Skeletal muscle tissue (tissue), 4 donors: ENCODE data around the gene NMU. TPM values are rescaled to one million over a fixed set of nuclear protein-coding genes. Genes with fewer than 3 reads are reported as not detected.

Experiments
- H3K27ac ChIP-seq: one replicate; pipeline ENCODE4 v1.7.0; 2013; ENCODE audit warnings: mild to moderate bottlenecking, low read depth, low read length, inconsistent platforms
- H3K27me3 ChIP-seq, 3 donors: one replicate each; pipeline ENCODE4 v1.7.0; 2013; ENCODE audit warnings: low read length in 3 of 3; ENCODE audit not compliant: control insufficient read depth in 3 of 3, insufficient read depth in 3 of 3
- H3K36me3 ChIP-seq, 3 donors: one replicate each; pipeline ENCODE4 v1.7.0; 2013; ENCODE audit warnings: low read length in 3 of 3; ENCODE audit not compliant: control insufficient read depth in 3 of 3, insufficient read depth in 3 of 3
- H3K4me1 ChIP-seq, 3 donors: one replicate each; pipeline ENCODE4 v1.7.0; 2013; ENCODE audit warnings: low read length in 3 of 3, mild to moderate bottlenecking in 3 of 3; ENCODE audit not compliant: control insufficient read depth in 3 of 3, insufficient read depth in 3 of 3
- H3K4me3 ChIP-seq, 3 donors: one replicate each; pipeline ENCODE4 v1.7.0; 2013; ENCODE audit warnings: low read length in 3 of 3
- H3K9ac ChIP-seq, 3 donors: one replicate each; pipeline ENCODE4 v1.7.0; 2013; ENCODE audit warnings: low read length in 3 of 3, mild to moderate bottlenecking in 3 of 3, moderate library complexity in 2 of 3, low read depth in 1 of 3
- H3K9me3 ChIP-seq, 3 donors: one replicate each; pipeline ENCODE4 v1.7.0; 2013; ENCODE audit warnings: low read length in 3 of 3; ENCODE audit not compliant: control insufficient read depth in 3 of 3
- total RNA-seq: library from RNA; depleted of rRNA; stranded (reverse); fragments of >200 nt; gene quantifications from one replicate; pipeline ENCODE4 v1.2.3, GENCODE V29; 2014
- donor health status: Osteomylitis.

NMU gene
- total RNA-seq, 1 donor from 2014 or later = not detected

DNA sequence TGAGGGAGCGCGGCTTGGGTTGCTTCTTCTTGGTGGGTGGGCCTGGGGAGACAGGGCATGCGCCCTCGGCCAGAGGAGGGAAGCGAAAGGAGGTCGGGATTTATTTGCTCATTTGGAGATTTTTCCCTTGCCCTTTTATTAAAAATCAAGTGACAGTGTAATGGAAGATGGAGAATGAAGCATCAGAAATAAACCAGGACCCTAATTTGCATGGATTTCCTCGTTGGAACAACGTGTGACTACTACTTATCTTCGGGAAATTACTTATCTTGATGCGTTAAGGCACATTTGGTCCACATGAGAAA, 88.7 kb downstream of the NMU start:
- Histone ChIP-seq H3K9ac (peak overlapping the region; percentile 81 to 89 (median 85)), H3K4me3 (peak overlapping the region; percentile 86 to 95 (median 87)), H3K36me3 (no peaks in the 10 kb centered on the region), H3K27ac (peak overlapping the region; percentile 95), H3K4me1 (peaks cover 9 to 15% (median 14%) of the 10 kb centered on the region in 3 donors), H3K9me3 (no peaks in the 10 kb centered on the region), H3K27me3 (no peaks in the 10 kb centered on the region)

DNA sequence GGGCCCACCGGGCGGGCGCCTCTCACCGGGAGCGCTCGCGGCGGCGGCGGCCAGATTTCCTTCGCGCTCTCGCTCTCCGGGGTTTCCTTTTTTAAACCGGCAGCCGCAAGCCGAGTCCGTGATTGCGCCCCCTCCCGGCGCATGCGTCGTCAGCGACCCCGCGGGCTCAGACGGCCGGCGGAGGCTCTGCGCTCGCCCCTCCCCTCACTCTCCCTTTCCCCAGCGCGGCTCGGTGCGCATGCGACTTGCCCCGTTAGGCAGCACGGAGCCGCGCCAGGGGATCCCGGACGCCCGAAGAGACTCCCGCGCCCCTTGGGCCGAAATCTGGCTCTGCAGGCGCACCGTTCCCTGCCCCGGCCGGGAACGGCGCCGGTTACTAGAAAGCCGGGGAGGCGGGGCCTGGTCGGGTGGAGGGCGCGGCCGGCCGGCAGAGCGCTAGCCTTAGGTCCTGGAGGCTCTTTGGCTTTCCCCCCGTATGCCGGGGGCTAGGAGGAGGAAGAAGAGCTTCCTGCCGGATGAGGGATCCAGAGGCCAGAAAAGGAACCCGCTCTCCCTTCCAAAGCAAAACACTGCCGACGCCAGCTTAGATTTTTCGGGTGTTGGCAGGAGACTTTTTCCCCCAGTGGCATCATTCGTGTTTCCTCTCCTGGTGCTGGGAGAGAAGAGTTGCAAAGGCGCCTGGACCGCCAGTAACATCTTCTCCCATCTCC, 89.2 kb downstream of the NMU start, which contains the start of gene CLOCK:
CLOCK (minus strand) TSS at position 154 of the 710 bp plus-strand sequence. CDS start 64,124 bp downstream, outside the sequence.
- H3K27me3 ChIP-seq = no peaks in the 10 kb centered on the region
- H3K4me3 ChIP-seq = peak within 1 kb of the TSS; percentile 86 to 95 (median 93)

DNA sequence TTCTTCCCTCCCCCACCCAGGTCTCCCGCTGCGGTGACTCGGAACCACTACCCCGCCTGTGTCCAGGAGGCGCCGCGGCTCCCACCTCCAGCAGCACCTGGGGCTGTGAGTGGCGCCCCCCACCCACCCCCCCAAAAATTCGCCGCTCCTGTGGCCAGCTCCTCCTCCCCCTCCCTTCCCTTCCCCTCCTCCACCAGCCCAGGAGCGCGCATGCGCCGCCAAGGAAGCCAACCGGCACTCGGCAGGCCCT, 89.7 kb downstream of the NMU start:
- peaks cover 9 to 15% (median 14%) of the 10 kb centered on the region in 3 donors for H3K4me1 ChIP-seq
- H3K4me3 ChIP-seq = peak overlapping the region; percentile 86 to 95 (median 93)
- peak overlapping the region; percentile 95 for H3K27ac ChIP-seq
- H3K9ac ChIP-seq = peak overlapping the region; percentile 81 to 89 (median 85)
- no peaks in the 10 kb centered on the region for H3K9me3 ChIP-seq
- no peaks in the 10 kb centered on the region for H3K27me3 ChIP-seq
- no peaks in the 10 kb centered on the region for H3K36me3 ChIP-seq

More for the DNA sequence above, 89.2 kb downstream of the NMU start, which contains the start of gene CLOCK:
- no peaks in the 10 kb centered on the region for H3K9me3 ChIP-seq
- peak within 1 kb of the TSS; percentile 85 to 89 (median 85) for H3K9ac ChIP-seq
- no peaks in the 10 kb centered on the region for H3K36me3 ChIP-seq
- peak within 1 kb of the TSS; percentile 95 for H3K27ac ChIP-seq
- peaks cover 9 to 15% (median 14%) of the 10 kb centered on the region in 3 donors for H3K4me1 ChIP-seq

DNA sequence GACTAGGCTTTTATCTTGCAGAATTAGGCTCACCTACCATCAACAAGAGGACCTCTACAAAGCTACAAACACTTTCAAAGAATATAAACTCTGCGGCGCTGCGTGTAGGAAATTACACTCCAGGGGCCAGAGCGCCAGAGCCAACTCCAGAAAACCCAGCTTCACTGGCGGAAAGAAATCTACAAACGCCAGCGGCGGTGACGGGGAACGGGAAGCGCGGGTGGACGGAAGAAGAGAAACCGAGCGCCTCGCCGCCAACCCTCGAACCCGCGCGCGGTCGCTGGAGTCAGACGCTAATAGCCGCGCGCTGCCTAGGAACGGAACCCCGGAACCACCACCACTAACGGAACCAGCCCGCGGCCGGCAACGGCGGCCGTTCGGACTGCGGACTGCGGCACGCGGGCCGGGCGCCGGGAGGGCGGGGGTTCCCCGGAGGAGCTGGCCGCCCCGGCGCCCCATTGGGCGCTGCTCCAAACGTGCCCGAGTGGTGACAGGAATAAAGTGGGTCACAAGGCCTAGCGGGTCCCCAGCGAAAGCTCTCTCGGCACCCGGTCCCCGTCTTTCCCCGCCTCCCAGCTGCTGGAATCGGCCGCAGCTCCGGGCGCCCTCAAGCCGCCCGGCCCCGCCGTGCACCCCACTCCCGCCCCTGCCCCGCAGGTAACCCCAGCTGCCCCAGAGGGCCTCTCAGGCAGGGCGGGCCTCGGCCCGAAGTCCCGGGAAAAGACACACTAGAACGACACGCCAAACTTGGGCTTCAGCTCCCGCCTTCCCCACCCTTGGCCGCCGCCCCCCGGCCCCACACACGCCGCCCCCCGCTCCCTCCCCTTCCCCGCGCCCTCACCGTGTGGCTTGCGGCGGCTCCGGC, 90.2 kb downstream of the NMU start:
- Histone ChIP-seq H3K9ac (peak overlapping the region; percentile 79 to 85 (median 85)), H3K4me3 (peak overlapping the region; percentile 86 to 95 (median 93)), H3K27me3 (no peaks in the 10 kb centered on the region), H3K27ac (peak overlapping the region; percentile 95), H3K36me3 (no peaks in the 10 kb centered on the region), H3K9me3 (no peaks in the 10 kb centered on the region), H3K4me1 (peaks cover 9 to 15% (median 14%) of the 10 kb centered on the region in 3 donors)

Other genes starting within 250 kb of the NMU start
- 88.7 TPM for gene TMEM165, start 240.3 kb downstream of the NMU start, total RNA-seq
- 13.6 TPM for gene CLOCK, start 89.4 kb downstream of the NMU start, total RNA-seq
- gene PDCL2, start 44.1 kb downstream of the NMU start, total RNA-seq = not detected
- 2.6 TPM for gene EXOC1L, start 183.5 kb upstream of the NMU start, total RNA-seq
- gene EXOC1, start 217.3 kb upstream of the NMU start, total RNA-seq = 21.9 TPM